ENCODE data around the gene CELSR1. TPM values are rescaled to one million over a fixed set of nuclear protein-coding genes. Genes with fewer than 3 reads are reported as not detected.
"Not testable (repeated sequence)": the region's sequence is repeated elsewhere in the genome, so short reads cannot be mapped to it uniquely, and the experiment has no call there.

The CELSR1 gene
- total RNA-seq, 1 experiment from 2014 or later, result 5.3 TPM

- Histone ChIP-seq H3K4me3 (ENCODE audit: insufficient read depth, low read depth, low read length) (no peak overlapping the region), H3K36me3 (replicated peaks; ENCODE audit: control insufficient read depth, insufficient read depth, low read length) (peaks cover 25% of the 10 kb centered on the region), H3K27me3 (ENCODE audit: control insufficient read depth, insufficient read depth, low read length) (no peaks in the 10 kb centered on the region)
- DNase-seq, result no peak
Observed at GRCh38 chr22:46330426-46330825, 207.0 kb downstream of the CELSR1 start.

- Histone ChIP-seq H3K27me3 (ENCODE audit: control insufficient read depth, insufficient read depth, low read length) (no peaks in the 10 kb centered on the region), H3K36me3 (replicated peaks; ENCODE audit: control insufficient read depth, insufficient read depth, low read length) (peaks cover 26% of the 10 kb centered on the region), H3K4me3 (ENCODE audit: insufficient read depth, low read depth, low read length) (no peak overlapping the region)
- DNase-seq, result no peak
Observed at GRCh38 chr22:46329616-46330015, 207.8 kb downstream of the CELSR1 start.

DNA sequence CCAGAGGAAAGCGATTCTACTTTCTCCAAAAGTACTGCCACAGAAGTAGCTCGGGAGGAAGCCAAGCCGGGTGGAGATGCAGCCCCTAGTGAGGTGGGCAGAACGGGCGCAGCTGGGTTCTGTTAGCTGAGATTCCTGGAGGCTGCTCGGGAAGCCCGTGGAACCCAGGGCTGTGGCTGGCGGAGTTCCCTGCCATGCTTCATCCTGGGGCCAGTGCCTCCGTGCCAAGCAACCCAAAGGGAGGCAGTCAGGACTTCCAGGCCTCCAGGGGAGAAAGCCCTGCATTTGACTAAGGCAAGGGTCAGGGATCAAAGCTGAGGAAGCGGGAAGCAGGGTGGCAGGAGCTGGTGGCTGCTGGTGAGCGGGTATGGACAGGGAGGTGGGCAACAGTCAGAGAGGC lies 208.6 kb downstream of the CELSR1 start:
- H3K4me3 ChIP-seq (ENCODE audit: insufficient read depth, low read depth, low read length), result no peak overlapping the region
- H3K27me3 ChIP-seq (ENCODE audit: control insufficient read depth, insufficient read depth, low read length), result no peaks in the 10 kb centered on the region
- H3K36me3 ChIP-seq (replicated peaks; ENCODE audit: control insufficient read depth, insufficient read depth, low read length), result peaks cover 29% of the 10 kb centered on the region
- DNase-seq, result no peak

DNA sequence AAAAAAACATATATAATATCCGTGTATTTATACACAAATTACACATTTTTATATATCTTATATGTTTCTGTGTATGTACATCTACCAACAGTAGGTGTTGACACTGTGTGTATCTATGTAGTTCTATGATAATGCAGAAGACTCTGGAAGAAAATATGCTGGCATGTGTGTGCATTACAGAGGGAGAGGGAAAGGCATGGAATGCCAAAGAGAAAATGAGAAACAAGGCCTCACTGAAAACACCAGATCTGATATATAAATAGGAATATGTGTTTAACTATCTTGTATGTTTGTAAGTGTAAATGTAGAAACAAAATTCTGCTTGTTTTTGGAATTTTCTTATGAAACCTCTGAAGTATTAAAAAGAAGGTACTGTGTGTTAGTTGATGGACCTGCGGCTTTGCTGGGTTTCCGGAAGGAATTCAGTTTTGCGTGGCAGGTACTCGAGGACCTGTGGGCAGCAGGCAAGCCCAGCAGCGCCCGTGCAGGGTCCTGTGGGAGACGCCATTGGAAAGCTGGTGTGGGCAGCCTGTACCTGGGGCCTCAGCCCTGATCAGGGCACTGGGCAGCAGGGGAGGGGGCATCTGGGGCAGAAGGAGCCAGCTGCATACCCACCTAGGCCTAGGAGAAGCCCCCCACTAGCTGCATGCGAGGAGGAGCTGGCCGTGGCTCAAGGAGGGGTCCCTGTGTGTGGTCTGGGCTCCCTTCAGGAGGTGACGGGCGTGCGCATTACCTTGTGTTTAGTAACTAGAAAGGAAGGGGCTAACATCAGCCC lies 209.5 kb downstream of the CELSR1 start:
- Histone ChIP-seq H3K27me3 (ENCODE audit: control insufficient read depth, insufficient read depth, low read length) (no peaks in the 10 kb centered on the region), H3K4me3 (ENCODE audit: insufficient read depth, low read depth, low read length) (no peak overlapping the region), H3K36me3 (replicated peaks; ENCODE audit: control insufficient read depth, insufficient read depth, low read length) (peaks cover 31% of the 10 kb centered on the region)
- DNase-seq, result no peak

DNA sequence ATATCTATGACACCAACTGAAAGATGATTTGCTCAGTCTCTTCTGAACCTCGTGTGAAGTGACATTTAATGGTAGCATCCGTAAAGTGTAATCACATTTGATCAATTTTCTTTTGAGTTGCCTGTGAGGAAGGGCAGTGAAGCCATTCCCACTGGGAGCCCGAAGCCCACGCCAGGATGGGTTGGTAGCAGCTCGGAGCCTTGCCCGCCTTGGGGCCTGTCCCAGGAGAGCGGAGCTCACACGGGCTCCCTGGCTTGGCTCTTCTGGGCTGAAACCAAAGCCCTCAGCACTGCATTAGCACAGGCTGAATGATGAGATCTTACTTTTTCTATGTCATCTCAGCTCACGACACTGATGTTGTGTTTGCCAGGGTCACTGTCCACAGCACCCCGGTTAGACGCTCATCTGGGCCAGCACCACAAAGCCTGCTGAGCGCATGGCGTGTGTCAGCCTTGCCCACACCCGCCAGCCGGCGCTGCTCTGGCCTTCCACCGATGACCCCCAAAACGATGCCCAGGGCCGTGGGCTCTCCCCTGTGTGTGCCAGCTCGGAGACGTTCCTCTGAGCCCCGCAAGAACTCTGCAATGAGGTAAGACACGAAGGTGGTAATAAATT lies 211.2 kb downstream of the CELSR1 start:
- no peak overlapping the region for H3K4me3 ChIP-seq (ENCODE audit: insufficient read depth, low read depth, low read length)
- peaks cover 29% of the 10 kb centered on the region for H3K36me3 ChIP-seq (replicated peaks; ENCODE audit: control insufficient read depth, insufficient read depth, low read length)
- no peaks in the 10 kb centered on the region for H3K27me3 ChIP-seq (ENCODE audit: control insufficient read depth, insufficient read depth, low read length)
- DNase-seq, result no peak

- no peak for DNase-seq
- H3K27me3 ChIP-seq (ENCODE audit: control insufficient read depth, insufficient read depth, low read length), result no peaks in the 10 kb centered on the region
- H3K4me3 ChIP-seq (ENCODE audit: insufficient read depth, low read depth, low read length), result no peak overlapping the region
- peaks cover 30% of the 10 kb centered on the region for H3K36me3 ChIP-seq (replicated peaks; ENCODE audit: control insufficient read depth, insufficient read depth, low read length)
Observed at GRCh38 chr22:46323162-46323561, 214.3 kb downstream of the CELSR1 start.

DNA sequence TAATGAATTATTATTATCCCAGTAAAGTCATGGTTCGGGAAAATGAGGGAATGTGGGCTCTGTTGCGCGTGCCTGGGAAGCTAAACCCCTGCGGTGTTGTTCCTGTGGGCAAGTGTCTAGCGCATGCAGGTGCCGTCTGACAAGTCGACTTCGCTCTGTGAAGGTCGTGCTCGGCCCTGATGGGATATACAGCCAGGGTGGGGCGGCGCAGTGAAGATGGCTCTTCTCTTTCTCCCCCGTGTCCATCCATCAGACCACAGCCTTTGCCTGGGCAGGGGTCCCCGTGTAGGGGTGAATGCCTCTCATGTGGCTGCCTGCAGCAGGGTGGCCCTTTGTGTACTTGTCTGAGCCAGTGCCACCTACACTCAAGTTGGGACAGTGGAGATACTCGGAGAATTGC lies 214.7 kb downstream of the CELSR1 start:
- peak; percentile 20 for DNase-seq
- H3K4me3 ChIP-seq (ENCODE audit: insufficient read depth, low read depth, low read length), result no peak overlapping the region
- no peaks in the 10 kb centered on the region for H3K27me3 ChIP-seq (ENCODE audit: control insufficient read depth, insufficient read depth, low read length)
- H3K36me3 ChIP-seq (replicated peaks; ENCODE audit: control insufficient read depth, insufficient read depth, low read length), result peaks cover 32% of the 10 kb centered on the region

DNA sequence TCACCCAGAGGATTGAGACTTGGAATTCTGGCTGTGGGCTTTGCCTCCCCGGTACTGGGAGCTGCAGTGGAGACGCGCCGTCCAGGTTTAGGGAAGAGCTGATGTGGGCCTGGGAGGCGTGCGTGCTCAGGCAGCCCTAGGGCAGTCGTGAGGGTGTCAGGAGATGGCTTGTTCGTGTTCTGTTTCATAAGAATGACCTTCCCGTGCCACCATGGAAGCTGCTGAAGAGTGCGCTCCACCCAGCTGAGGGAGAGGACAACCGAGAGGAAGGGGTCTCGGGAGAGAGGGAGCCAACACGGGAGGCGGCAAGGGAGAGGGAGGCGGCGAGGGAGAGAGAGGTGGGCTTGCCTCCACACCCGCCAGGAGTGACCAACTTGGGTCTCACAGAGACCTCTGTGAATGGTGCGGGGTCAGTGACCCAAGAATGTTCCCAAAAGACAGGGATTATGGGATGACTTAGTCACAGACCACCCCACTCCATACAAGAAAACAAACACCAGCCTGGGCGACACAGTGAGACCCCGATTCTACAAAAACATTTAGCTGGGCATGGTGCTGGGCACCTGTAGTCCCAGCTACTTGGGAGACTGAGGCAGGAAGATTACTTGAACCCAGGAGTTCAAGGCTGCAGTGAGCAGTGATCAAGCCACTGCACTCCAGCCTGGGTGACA lies 216.6 kb downstream of the CELSR1 start:
- Histone ChIP-seq H3K36me3 (replicated peaks; ENCODE audit: control insufficient read depth, insufficient read depth, low read length) (peaks cover 31% of the 10 kb centered on the region), H3K27me3 (ENCODE audit: control insufficient read depth, insufficient read depth, low read length) (no peaks in the 10 kb centered on the region), H3K4me3 (ENCODE audit: insufficient read depth, low read depth, low read length) (no peak overlapping the region)
- DNase-seq, result peak; percentile 26

DNA sequence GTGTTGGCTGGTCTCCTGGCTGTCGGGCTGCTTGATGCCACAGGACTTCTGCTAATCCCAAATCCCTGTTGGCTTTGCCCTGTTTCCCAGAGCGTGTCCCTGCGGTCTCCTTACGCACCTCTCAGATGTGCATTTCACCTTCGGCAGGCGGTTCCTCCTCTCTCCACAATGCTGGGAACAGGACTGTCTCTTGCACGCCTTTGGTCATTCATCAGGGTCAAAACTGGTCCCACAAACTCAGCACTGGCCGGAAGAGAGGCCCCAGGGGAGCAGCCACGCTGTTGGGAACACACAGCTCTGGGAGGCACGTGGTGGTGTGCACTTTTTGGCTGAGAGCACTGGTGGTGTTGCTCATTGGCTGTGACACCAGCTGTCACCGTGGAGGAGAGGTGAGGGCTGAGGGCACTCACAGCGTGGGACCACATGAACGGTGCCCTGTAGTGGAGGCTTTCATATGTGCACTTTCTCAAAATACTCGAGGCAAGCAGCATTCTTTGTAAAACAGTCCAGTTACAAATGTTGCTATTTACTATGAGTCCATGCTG lies 217.2 kb downstream of the CELSR1 start:
- DNase-seq, result no peak
- H3K4me3 ChIP-seq (ENCODE audit: insufficient read depth, low read depth, low read length), result no peak overlapping the region
- peaks cover 30% of the 10 kb centered on the region for H3K36me3 ChIP-seq (replicated peaks; ENCODE audit: control insufficient read depth, insufficient read depth, low read length)
- no peaks in the 10 kb centered on the region for H3K27me3 ChIP-seq (ENCODE audit: control insufficient read depth, insufficient read depth, low read length)

DNA sequence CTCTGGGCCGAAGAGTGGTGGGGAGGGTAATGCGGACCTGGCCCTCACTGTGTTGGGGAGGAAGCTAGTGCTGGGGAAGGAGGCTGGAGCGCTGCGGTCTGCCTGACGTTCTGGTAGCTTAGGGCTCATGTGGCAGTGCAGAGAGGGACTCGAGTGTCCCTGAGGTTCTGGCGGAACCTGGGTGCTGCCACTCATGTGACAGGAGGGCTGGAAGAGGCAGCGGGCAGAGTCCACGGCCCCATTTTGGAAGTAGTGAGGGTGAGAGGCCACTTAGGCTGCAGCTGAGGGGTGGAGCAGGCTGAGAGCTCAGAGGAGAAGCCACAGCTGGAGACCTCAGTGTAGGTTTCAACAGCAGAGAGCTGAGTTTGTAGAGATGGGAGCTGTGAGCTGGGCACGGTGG lies 218.1 kb downstream of the CELSR1 start:
- no peaks in the 10 kb centered on the region for H3K27me3 ChIP-seq (ENCODE audit: control insufficient read depth, insufficient read depth, low read length)
- H3K4me3 ChIP-seq (ENCODE audit: insufficient read depth, low read depth, low read length), result no peak overlapping the region
- DNase-seq, result peak; percentile 23
- H3K36me3 ChIP-seq (replicated peaks; ENCODE audit: control insufficient read depth, insufficient read depth, low read length), result peaks cover 30% of the 10 kb centered on the region

GRCh38 chr22:46318576-46318975 lies 218.8 kb downstream of the CELSR1 start:
- Histone ChIP-seq H3K36me3 (replicated peaks; ENCODE audit: control insufficient read depth, insufficient read depth, low read length) (peaks cover 31% of the 10 kb centered on the region), H3K27me3 (ENCODE audit: control insufficient read depth, insufficient read depth, low read length) (no peaks in the 10 kb centered on the region)

DNA sequence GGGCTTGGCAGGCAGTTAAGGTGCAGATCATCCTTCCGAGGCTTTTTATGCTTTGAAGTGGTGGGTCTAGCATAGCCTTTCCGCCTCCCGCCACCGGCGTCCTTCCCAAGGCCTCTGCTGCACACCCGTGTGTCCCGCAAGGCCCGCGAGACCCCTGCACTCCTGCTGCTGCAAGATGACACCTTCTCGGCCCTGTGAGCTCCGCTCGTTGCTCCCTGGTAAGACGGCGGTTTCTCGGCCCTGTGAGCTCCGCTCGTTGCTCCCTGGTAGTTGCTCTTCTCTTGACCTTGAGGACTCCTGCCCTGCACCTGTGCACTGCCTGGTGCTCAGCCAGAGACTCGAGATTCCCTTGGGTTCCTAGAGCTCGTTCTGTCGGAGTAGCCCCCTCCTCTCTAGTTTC lies 219.8 kb downstream of the CELSR1 start:
- H3K36me3 ChIP-seq (replicated peaks; ENCODE audit: control insufficient read depth, insufficient read depth, low read length), result peaks cover 27% of the 10 kb centered on the region

More at GRCh38 chr22:46318576-46318975, 218.8 kb downstream of the CELSR1 start:
- peak; percentile 36 for DNase-seq
- H3K4me3 ChIP-seq (ENCODE audit: insufficient read depth, low read depth, low read length), result no peak overlapping the region

GRCh38 chr22:46315976-46316375 lies 221.4 kb downstream of the CELSR1 start:
- DNase-seq, result peak; percentile 37
- Histone ChIP-seq H3K36me3 (replicated peaks; ENCODE audit: control insufficient read depth, insufficient read depth, low read length) (peaks cover 27% of the 10 kb centered on the region), H3K4me3 (ENCODE audit: insufficient read depth, low read depth, low read length) (no peak overlapping the region), H3K27me3 (ENCODE audit: control insufficient read depth, insufficient read depth, low read length) (no peaks in the 10 kb centered on the region)

More for the DNA sequence above, 219.8 kb downstream of the CELSR1 start:
- no peak overlapping the region for H3K4me3 ChIP-seq (ENCODE audit: insufficient read depth, low read depth, low read length)
- H3K27me3 ChIP-seq (ENCODE audit: control insufficient read depth, insufficient read depth, low read length), result no peaks in the 10 kb centered on the region
- DNase-seq, result no peak

GRCh38 chr22:46312848-46313247 lies 224.6 kb downstream of the CELSR1 start:
- DNase-seq; H3K27me3 ChIP-seq (ENCODE audit: control insufficient read depth, insufficient read depth, low read length); H3K4me3 ChIP-seq (ENCODE audit: insufficient read depth, low read depth, low read length): not testable (repeated sequence)
- peaks cover 20% of the 10 kb centered on the region for H3K36me3 ChIP-seq (replicated peaks; ENCODE audit: control insufficient read depth, insufficient read depth, low read length)

DNA sequence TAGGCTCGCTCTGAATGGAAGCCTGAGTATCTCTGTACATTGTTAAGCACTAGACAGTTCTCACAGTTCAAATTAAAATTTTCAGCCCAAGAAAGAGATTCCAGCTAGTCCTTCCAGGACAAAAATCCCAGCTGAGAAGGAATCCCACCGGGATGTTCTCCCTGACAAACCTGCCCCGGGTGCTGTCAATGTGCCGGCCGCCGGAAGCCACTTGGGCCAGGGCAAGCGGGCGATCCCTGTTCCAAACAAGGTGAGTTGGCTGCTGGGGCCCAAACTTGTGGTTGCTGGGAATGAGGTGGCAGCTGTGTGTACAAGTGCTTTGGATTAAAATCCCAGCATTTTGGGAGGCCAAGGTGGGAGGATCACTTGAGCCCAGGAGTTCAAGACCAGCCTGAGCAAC lies 225.4 kb downstream of the CELSR1 start:
- DNase-seq, result no peak
- Histone ChIP-seq H3K27me3 (ENCODE audit: control insufficient read depth, insufficient read depth, low read length) (no peaks in the 10 kb centered on the region), H3K4me3 (ENCODE audit: insufficient read depth, low read depth, low read length) (no peak overlapping the region), H3K36me3 (replicated peaks; ENCODE audit: control insufficient read depth, insufficient read depth, low read length) (peaks cover 16% of the 10 kb centered on the region)
